Measurements from ENCODE around the gene HTT-AS.

HTT-AS gene

GRCh38 chr4:3036131-3036952 lies 38.0 kb downstream of the HTT-AS start:
- Histone ChIP-seq H3K4me1 (peaks cover 0 to 20% (median 11%) of the 10 kb centered on the region in 4 donors), H3K9me3 (no peaks in the 10 kb centered on the region), H3K27ac (no peak overlapping the region), H3K4me3 (no peak overlapping the region), H3K27me3 (no peaks in the 10 kb centered on the region), H3K36me3 (no peaks in the 10 kb centered on the region)
- intact Hi-C loops (cut with DNase I; ENCODE audit: low total_unique reads), result loop anchor here (5.0 kb wide), 1 partner anchor 274 kb away; no protein-coding TSS in a partner anchor
- TF ChIP-seq CTCF (IDR thresholded peaks at IDR 0.05), result no peak
- no peak for DNase-seq

DNA sequence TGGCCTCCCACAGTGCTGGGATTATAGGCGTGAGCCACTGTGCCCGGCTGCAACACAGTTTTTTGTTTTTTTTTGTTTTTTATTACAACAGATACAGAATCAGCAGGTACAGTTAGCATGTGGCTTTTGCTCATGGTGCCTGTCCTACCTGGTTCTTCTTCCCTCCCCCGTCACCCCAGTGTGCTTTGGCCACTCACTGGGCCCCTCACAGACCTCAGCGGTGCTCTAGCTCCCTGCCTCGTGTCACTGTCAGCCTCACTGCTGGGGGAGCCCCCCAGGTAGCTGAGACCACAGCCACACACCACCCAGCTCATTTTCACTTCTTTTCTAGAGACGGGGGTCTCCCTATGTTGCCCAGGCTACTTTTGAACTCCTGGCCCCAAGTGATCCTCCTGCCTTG lies 38.7 kb downstream of the HTT-AS start:
- no peak for TF ChIP-seq CTCF (IDR thresholded peaks at IDR 0.05)
- Histone ChIP-seq H3K27me3 (no peaks in the 10 kb centered on the region), H3K36me3 (no peaks in the 10 kb centered on the region), H3K4me1 (peaks cover 0 to 17% (median 8%) of the 10 kb centered on the region in 4 donors), H3K27ac (no peak overlapping the region), H3K4me3 (no peak overlapping the region), H3K9me3 (no peaks in the 10 kb centered on the region)
- no peak for DNase-seq
- intact Hi-C loops (cut with DNase I; ENCODE audit: low total_unique reads), result loop anchor here (5.0 kb wide), 1 partner anchor 273 kb away; no protein-coding TSS in a partner anchor

- H3K9me3 ChIP-seq, result no peaks in the 10 kb centered on the region
- no peaks in the 10 kb centered on the region for H3K27me3 ChIP-seq
- no peak overlapping the region for H3K27ac ChIP-seq
- intact Hi-C loops (cut with DNase I; ENCODE audit: low total_unique reads), result loop anchor here (5.0 kb wide), 1 partner anchor 273 kb away; no protein-coding TSS in a partner anchor
- no peak for DNase-seq
- H3K4me1 ChIP-seq, result peaks cover 0 to 17% (median 8%) of the 10 kb centered on the region in 4 donors
- TF ChIP-seq CTCF (IDR thresholded peaks at IDR 0.05), result no peak
- H3K36me3 ChIP-seq, result no peaks in the 10 kb centered on the region
- no peak overlapping the region for H3K4me3 ChIP-seq
Observed at GRCh38 chr4:3035249-3035648, 39.1 kb downstream of the HTT-AS start.

DNA sequence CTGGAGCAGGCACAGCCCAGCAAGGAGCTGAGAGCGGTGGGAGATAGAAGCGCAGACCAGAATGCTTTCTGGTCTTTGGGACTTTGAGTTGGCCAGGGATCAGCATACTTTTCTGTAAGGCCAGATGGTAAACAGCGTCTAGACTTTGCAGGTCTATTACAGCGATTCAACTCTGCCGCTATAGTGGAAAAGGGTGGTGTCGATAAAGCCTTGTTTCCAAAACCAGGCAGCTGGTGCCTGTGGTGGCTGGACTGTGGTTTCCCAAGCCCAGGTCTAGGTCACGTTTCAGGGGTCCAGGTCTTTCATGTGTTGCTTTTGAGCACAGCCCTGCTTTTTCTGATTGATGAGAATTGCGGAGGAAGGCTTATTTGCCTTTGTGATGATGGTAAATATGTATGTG lies 40.1 kb downstream of the HTT-AS start:
- intact Hi-C loops (cut with DNase I; ENCODE audit: low total_unique reads), result no loop called here
- peaks cover 0 to 17% (median 8%) of the 10 kb centered on the region in 4 donors for H3K4me1 ChIP-seq
- TF ChIP-seq CTCF (IDR thresholded peaks at IDR 0.05), result no peak
- H3K9me3 ChIP-seq, result no peaks in the 10 kb centered on the region
- no peaks in the 10 kb centered on the region for H3K36me3 ChIP-seq
- no peak for DNase-seq
- no peak overlapping the region for H3K27ac ChIP-seq
- no peaks in the 10 kb centered on the region for H3K27me3 ChIP-seq
- no peak overlapping the region for H3K4me3 ChIP-seq

DNA sequence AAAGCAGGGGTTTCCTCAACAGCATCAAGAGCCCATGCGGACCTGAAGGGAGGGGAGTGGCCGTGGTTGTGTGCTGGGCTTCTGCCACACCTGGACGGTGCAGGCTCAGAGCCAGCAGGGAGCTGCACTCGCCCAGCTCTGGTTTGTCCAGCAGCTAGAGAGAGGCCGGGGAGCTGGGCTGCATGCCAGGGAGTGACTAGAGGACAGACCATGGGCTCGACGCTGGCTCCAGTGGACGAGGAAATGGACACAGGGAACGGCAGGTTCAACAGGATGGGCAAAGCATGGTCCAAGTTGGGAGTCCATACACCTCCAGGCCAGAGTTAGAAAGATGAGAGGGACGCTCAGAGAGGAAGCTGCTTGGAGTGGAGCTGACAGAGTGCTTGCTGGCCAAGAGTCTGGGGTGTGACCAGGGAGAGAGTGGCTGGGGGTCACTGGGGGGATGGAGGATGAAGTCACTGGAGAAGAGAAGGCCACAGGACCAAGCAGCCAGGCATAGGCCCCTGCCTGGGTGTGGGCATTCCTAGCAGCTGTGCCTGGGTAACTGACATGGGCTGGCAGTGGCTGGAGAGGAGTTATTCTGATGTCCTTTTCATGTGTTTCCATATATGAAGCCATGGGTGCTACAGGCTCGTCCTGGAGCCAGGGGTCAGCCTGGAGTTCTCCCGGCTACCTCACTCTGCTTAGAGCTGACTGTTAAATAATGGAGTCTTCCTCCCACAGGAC lies 42.8 kb downstream of the HTT-AS start:
- Histone ChIP-seq H3K27me3 (no peaks in the 10 kb centered on the region), H3K27ac (no peak overlapping the region), H3K4me1 (no peaks in the 10 kb centered on the region), H3K9me3 (no peaks in the 10 kb centered on the region), H3K4me3 (no peak overlapping the region), H3K36me3 (no peaks in the 10 kb centered on the region)
- TF ChIP-seq CTCF (IDR thresholded peaks at IDR 0.05), result no peak
- intact Hi-C loops (cut with DNase I; ENCODE audit: low total_unique reads), result no loop called here
- no peak for DNase-seq
